ENCODE data around the gene DDX41. TPM values are rescaled to one million over a fixed set of nuclear protein-coding genes. Genes with fewer than 3 reads are reported as not detected.

The DDX41 gene
- polyA plus RNA-seq, 4 donors = 97.3 to 107 (median 102) TPM

GRCh38 chr5:177500685-177501522 lies 15.9 kb downstream of the DDX41 start:
- DNase-seq (ENCODE audit: low read depth in 4 of 4, low spot score in 2 of 4) = peak in 2 of 4 donors; percentile 78 to 84

GRCh38 chr5:177499842-177500241 lies 16.9 kb downstream of the DDX41 start:
- DNase-seq (ENCODE audit: low read depth in 4 of 4, low spot score in 2 of 4) = no peak

- DNase-seq (ENCODE audit: low read depth in 4 of 4, low spot score in 2 of 4) = no peak
Observed at GRCh38 chr5:177498013-177498787, 18.6 kb downstream of the DDX41 start.

GRCh38 chr5:177497292-177498012 lies 19.3 kb downstream of the DDX41 start, which contains the start of gene PDLIM7:
Gene PDLIM7, minus strand, starts transcription at chr5:177497604. Its CDS starts 1,092 bp downstream, at chr5:177496512.
- peak in 3 of 4 donors; percentile 94 to 96 (median 95) for DNase-seq (ENCODE audit: low read depth in 4 of 4, low spot score in 2 of 4)

GRCh38 chr5:177496727-177497291 lies 20.0 kb downstream of the DDX41 start:
- DNase-seq (ENCODE audit: low read depth in 4 of 4, low spot score in 2 of 4) = peak in 1 of 4 donors; percentile 79

- no peak for DNase-seq (ENCODE audit: low read depth in 4 of 4, low spot score in 2 of 4)
Observed at GRCh38 chr5:177496070-177496726, 20.6 kb downstream of the DDX41 start.

GRCh38 chr5:177495243-177496060 lies 21.3 kb downstream of the DDX41 start:
- DNase-seq (ENCODE audit: low read depth in 4 of 4, low spot score in 2 of 4) = no peak

- no peak for DNase-seq (ENCODE audit: low read depth in 4 of 4, low spot score in 2 of 4)
Observed at GRCh38 chr5:177494346-177495195, 22.2 kb downstream of the DDX41 start.

- DNase-seq (ENCODE audit: low read depth in 4 of 4, low spot score in 2 of 4) = no peak
Observed at GRCh38 chr5:177493795-177494345, 22.9 kb downstream of the DDX41 start.

GRCh38 chr5:177492841-177493240 lies 23.9 kb downstream of the DDX41 start:
- DNase-seq (ENCODE audit: low read depth in 4 of 4, low spot score in 2 of 4) = no peak

GRCh38 chr5:177491983-177492746 lies 24.6 kb downstream of the DDX41 start:
- DNase-seq (ENCODE audit: low read depth in 4 of 4, low spot score in 2 of 4) = no peak

- DNase-seq (ENCODE audit: low read depth in 4 of 4, low spot score in 2 of 4) = no peak
Observed at GRCh38 chr5:177491429-177491945, 25.3 kb downstream of the DDX41 start.

- DNase-seq (ENCODE audit: low read depth in 4 of 4, low spot score in 2 of 4) = no peak
Observed at GRCh38 chr5:177490992-177491391, 25.8 kb downstream of the DDX41 start.

- no peak for DNase-seq (ENCODE audit: low read depth in 4 of 4, low spot score in 2 of 4)
Observed at GRCh38 chr5:177490311-177490991, 26.3 kb downstream of the DDX41 start.

GRCh38 chr5:177489119-177489716 lies 27.5 kb downstream of the DDX41 start:
- DNase-seq (ENCODE audit: low read depth in 4 of 4, low spot score in 2 of 4) = no peak

GRCh38 chr5:177487975-177488374 lies 28.8 kb downstream of the DDX41 start:
- DNase-seq (ENCODE audit: low read depth in 4 of 4, low spot score in 2 of 4) = no peak
